Measurements from ENCODE around the gene DYNLT5. TPM values are rescaled to one million over a fixed set of nuclear protein-coding genes. Genes with fewer than 3 reads are reported as not detected.

Gene DYNLT5
- total RNA-seq, 2 donors from 2014 or later: 1.2 to 8.3 TPM

DNA sequence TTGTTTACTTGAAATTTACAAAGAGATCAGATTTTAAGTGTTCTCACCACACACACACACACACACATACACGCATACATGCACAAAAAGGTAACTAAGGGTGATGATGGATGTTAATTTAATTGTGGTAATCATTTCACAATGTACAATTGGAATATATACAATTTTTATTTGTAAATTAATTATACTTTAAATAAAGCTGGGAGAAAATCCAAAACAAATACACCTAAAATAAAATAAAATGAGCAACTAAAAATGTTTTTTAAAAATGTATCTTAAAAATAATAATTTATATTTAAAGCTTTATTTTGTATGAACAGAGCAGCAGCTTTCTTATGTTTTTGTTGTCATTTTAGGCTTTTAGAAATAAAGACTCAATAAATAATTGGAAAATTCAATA is 57.0 kb downstream of the DYNLT5 start:
- Histone ChIP-seq H3K4me3 (ENCODE audit: low read length) (no peak overlapping the region), H3K4me1 (ENCODE audit: control insufficient read depth, insufficient read depth, low read length) (no peaks in the 10 kb centered on the region), H3K9ac (ENCODE audit: extremely low read depth, low read length, poor library complexity, severe bottlenecking) (no peak overlapping the region), H3K27me3 (ENCODE audit: control insufficient read depth, insufficient read depth, low read length, poor library complexity, severe bottlenecking) (no peaks in the 10 kb centered on the region), H3K27ac (ENCODE audit: low read depth, low read length) (no peak overlapping the region), H3K36me3 (ENCODE audit: control insufficient read depth, insufficient read depth, low read length) (no peaks in the 10 kb centered on the region), H3K9me3 (ENCODE audit: control insufficient read depth, low read length) (no peaks in the 10 kb centered on the region)
- no CpG with 5 or more reads among the region's 1 CpG for WGBS, 2 experiments (ENCODE audit: insufficient coverage in 1 of 2, insufficient read length in 1 of 2)
- no peak overlapping the region for H3K4me3 Mint-ChIP-seq
- no peak for DNase-seq
- no peaks in the 10 kb centered on the region for H3K36me3 Mint-ChIP-seq (ENCODE audit: low read depth)
- H3K9me3 Mint-ChIP-seq: no peaks in the 10 kb centered on the region
- no peaks in the 10 kb centered on the region for H3K4me1 Mint-ChIP-seq
- TF ChIP-seq, protein P1, sequence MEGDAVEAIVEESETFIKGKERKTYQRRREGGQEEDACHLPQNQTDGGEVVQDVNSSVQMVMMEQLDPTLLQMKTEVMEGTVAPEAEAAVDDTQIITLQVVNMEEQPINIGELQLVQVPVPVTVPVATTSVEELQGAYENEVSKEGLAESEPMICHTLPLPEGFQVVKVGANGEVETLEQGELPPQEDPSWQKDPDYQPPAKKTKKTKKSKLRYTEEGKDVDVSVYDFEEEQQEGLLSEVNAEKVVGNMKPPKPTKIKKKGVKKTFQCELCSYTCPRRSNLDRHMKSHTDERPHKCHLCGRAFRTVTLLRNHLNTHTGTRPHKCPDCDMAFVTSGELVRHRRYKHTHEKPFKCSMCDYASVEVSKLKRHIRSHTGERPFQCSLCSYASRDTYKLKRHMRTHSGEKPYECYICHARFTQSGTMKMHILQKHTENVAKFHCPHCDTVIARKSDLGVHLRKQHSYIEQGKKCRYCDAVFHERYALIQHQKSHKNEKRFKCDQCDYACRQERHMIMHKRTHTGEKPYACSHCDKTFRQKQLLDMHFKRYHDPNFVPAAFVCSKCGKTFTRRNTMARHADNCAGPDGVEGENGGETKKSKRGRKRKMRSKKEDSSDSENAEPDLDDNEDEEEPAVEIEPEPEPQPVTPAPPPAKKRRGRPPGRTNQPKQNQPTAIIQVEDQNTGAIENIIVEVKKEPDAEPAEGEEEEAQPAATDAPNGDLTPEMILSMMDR (conservative IDR thresholded peaks at IDR 0.05): no peak
- no peak overlapping the region for H3K27ac Mint-ChIP-seq
- peaks cover under 1% of the 10 kb centered on the region for H3K27me3 Mint-ChIP-seq (ENCODE audit: insufficient read depth)

DNA sequence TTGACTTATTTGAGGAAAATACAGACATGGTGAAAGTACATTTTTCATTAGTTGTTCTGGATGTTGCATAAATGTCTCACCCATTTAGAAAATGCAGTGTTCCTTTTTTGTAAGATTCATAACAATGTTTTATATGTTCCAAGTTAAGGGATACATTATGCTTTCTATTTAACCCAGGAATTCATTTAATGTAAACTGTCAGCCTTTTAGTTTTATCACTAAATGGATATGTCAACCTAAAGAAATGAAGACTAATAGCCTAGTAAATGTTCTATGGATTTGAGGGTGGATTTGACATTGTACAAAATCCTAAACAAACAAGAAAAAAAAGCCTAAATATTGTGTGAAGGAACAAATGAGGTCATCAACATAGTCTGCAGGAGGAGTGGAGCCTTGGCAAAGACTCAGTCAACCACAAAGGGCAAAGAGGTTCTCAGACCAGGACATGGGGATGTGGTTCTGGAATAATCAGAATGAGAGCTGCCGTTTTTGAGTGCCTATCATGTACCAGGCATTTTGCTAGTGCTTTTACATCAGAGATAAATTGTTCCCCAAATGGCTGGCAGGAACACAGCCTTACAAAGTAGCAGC is 57.6 kb downstream of the DYNLT5 start:
- no peaks in the 10 kb centered on the region for H3K9me3 Mint-ChIP-seq
- TF ChIP-seq, protein P1 (conservative IDR thresholded peaks at IDR 0.05): no peak
- no peaks in the 10 kb centered on the region for H3K27me3 Mint-ChIP-seq (ENCODE audit: insufficient read depth)
- no peaks in the 10 kb centered on the region for H3K4me1 Mint-ChIP-seq
- no peaks in the 10 kb centered on the region for H3K9me3 ChIP-seq (ENCODE audit: control insufficient read depth, low read length)
- H3K4me3 ChIP-seq (ENCODE audit: low read length): no peak overlapping the region
- no peak overlapping the region for H3K27ac Mint-ChIP-seq
- no peaks in the 10 kb centered on the region for H3K36me3 ChIP-seq (ENCODE audit: control insufficient read depth, insufficient read depth, low read length)
- H3K27ac ChIP-seq (ENCODE audit: low read depth, low read length): no peak overlapping the region
- H3K27me3 ChIP-seq (ENCODE audit: control insufficient read depth, insufficient read depth, low read length, poor library complexity, severe bottlenecking): no peaks in the 10 kb centered on the region
- H3K4me1 ChIP-seq (ENCODE audit: control insufficient read depth, insufficient read depth, low read length): no peaks in the 10 kb centered on the region
- DNase-seq: no peak
- WGBS, 2 experiments (ENCODE audit: insufficient coverage in 1 of 2, insufficient read length in 1 of 2): 78 to 90% methylated on average over 1 of the region's 1 CpG
- H3K36me3 Mint-ChIP-seq (ENCODE audit: low read depth): no peaks in the 10 kb centered on the region
- H3K9ac ChIP-seq (ENCODE audit: extremely low read depth, low read length, poor library complexity, severe bottlenecking): no peak overlapping the region
- no peak overlapping the region for H3K4me3 Mint-ChIP-seq

DNA sequence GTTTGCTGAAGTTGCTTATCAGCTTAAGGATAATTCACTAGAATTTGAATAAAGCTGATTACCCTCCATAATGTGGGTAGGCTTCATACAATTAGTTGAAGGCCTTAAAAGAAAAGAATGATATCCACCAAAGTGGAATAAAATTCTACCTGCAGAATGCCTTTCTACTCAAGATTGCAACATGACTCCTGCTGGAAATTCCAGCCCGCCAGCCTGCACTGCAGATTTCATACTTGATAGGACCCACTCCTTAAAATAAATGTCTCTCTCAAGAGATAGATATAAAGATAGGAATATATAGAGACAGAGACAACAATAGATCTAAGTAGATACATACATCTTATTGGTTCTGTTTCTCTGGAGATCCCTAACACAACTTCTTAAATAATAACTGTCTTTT is 72.5 kb downstream of the DYNLT5 start:
- no peak overlapping the region for H3K27ac ChIP-seq (ENCODE audit: low read depth, low read length)
- H3K36me3 ChIP-seq (ENCODE audit: control insufficient read depth, insufficient read depth, low read length): no peaks in the 10 kb centered on the region
- no peaks in the 10 kb centered on the region for H3K27me3 ChIP-seq (ENCODE audit: control insufficient read depth, insufficient read depth, low read length, poor library complexity, severe bottlenecking)
- no peaks in the 10 kb centered on the region for H3K4me1 Mint-ChIP-seq
- H3K4me3 ChIP-seq (ENCODE audit: low read length): no peak overlapping the region
- 93% methylated on average over 1 of the region's 1 CpG; no CpG with 5 or more reads in 1 of the 2 experiments for WGBS, 2 experiments (ENCODE audit: insufficient coverage in 1 of 2, insufficient read length in 1 of 2)
- peaks cover 3% of the 10 kb centered on the region for H3K9me3 Mint-ChIP-seq
- no peaks in the 10 kb centered on the region for H3K27me3 Mint-ChIP-seq (ENCODE audit: insufficient read depth)
- TF ChIP-seq, protein P1 (conservative IDR thresholded peaks at IDR 0.05): no peak
- no peak overlapping the region for H3K4me3 Mint-ChIP-seq
- no peaks in the 10 kb centered on the region for H3K4me1 ChIP-seq (ENCODE audit: control insufficient read depth, insufficient read depth, low read length)
- no peaks in the 10 kb centered on the region for H3K9me3 ChIP-seq (ENCODE audit: control insufficient read depth, low read length)
- no peak overlapping the region for H3K27ac Mint-ChIP-seq
- no peak for DNase-seq
- no peak overlapping the region for H3K9ac ChIP-seq (ENCODE audit: extremely low read depth, low read length, poor library complexity, severe bottlenecking)
- H3K36me3 Mint-ChIP-seq (ENCODE audit: low read depth): no peaks in the 10 kb centered on the region

Other genes starting within 250 kb of the DYNLT5 start
- 1 to 10 TPM; 3.8 to 9.4 TPM for gene SGIP1, start 218.3 kb upstream of the DYNLT5 start, total RNA-seq
- not detected for gene INSL5, start 48.8 kb downstream of the DYNLT5 start, total RNA-seq
- gene DNAI4, start 172.4 kb downstream of the DYNLT5 start, total RNA-seq: 1 to 10 TPM; 4.6 to 6.7 TPM
- 10 to 100 TPM; 29.1 to 35.4 TPM for gene MIER1, start 172.5 kb downstream of the DYNLT5 start, total RNA-seq